Esophagus squamous epithelium (tissue), 5 donors: ENCODE measurements around the gene TFPT. TPM values are rescaled to one million over a fixed set of nuclear protein-coding genes. Genes with fewer than 3 reads are reported as not detected.
A peak's percentile ranks its signal among the peaks of the same experiment; 100 is the strongest.

Source experiments
- DNase-seq: peaks from one replicate; lab custom pipeline; 2025; lab: John Stamatoyannopoulos, UW
- H3K27ac ChIP-seq, 4 donors: fragments of 200-600 bp; sonication (generic); one replicate each; pipeline ENCODE4 v1.5.1; 2016 to 2019; ENCODE audit warnings: mild to moderate bottlenecking in 1 of 4
- H3K27me3 ChIP-seq, 4 donors: fragments of 200-600 bp; sonication (generic); 1 replicate in 3 of 4; 2 replicates in 1 of 4; pipeline versions ENCODE4 v1.5.1 to v1.6.0; 2017 to 2021; ENCODE audit warnings: antibody characterized with exemption in 1 of 4
- H3K36me3 ChIP-seq, 3 donors: fragments of 200-600 bp; sonication (generic); one replicate each; pipeline ENCODE4 v1.5.1; 2016 to 2019
- H3K4me1 ChIP-seq, 3 donors: fragments of 200-600 bp; sonication (generic); one replicate each; pipeline ENCODE4 v1.5.1; 2017 to 2019
- H3K4me3 ChIP-seq, 4 donors: fragments of 200-600 bp; sonication (generic); 1 replicate in 3 of 4; 2 replicates in 1 of 4; pipeline ENCODE4 v1.5.1; 2016 to 2019; ENCODE audit warnings: mild to moderate bottlenecking in 2 of 4, moderate library complexity in 1 of 4
- H3K9me3 ChIP-seq, 3 donors: fragments of 200-600 bp; sonication (generic); one replicate each; pipeline ENCODE4 v1.5.1; 2016 to 2019
- POLR2A ChIP-seq, 4 donors: fragments of 450-650 bp; IDR thresholded peaks; one replicate each; pipeline ENCODE4 v1.6.1; 2017; ENCODE audit warnings: antibody characterized with exemption in 4 of 4, mild to moderate bottlenecking in 4 of 4, moderate library complexity in 3 of 4
- WGBS, 2 donors: methylation state at CpG; one replicate each; pipeline ENCODE4 v1.1.5; 2018; 5-methylcytosine and 5-hydroxymethylcytosine counted together
- intact Hi-C: fragments of 100-400 bp; cut with DNase I; formaldehyde crosslinking; loops from one replicate; pipeline ENCODE4 v1.15.0; 2022
- total RNA-seq, 4 donors: library from RNA; depleted of rRNA; stranded (reverse); fragments of >200 nt; gene quantifications; one replicate each; pipeline ENCODE4 v1.1.0, GENCODE V29; 2016
- TF ChIP-seq, protein P1 (sequence below), 6 experiments: fragments of 450-650 bp in 4 of 6; fragments of 200-600 bp in 2 of 6; sonication (generic) in 2 of 6; IDR thresholded peaks; one replicate each; pipeline ENCODE4 v1.5.1; 2016 to 2019; ENCODE audit warnings: antibody characterized with exemption in 6 of 6, mild to moderate bottlenecking in 4 of 6, moderate library complexity in 4 of 6
- donor health status: DM: yes; HTN: yes; CAD: no.

TFPT gene
- total RNA-seq, 4 donors from 2014 or later: 6.1 to 9.0 (median 7.4) TPM

- TF ChIP-seq, protein P1, sequence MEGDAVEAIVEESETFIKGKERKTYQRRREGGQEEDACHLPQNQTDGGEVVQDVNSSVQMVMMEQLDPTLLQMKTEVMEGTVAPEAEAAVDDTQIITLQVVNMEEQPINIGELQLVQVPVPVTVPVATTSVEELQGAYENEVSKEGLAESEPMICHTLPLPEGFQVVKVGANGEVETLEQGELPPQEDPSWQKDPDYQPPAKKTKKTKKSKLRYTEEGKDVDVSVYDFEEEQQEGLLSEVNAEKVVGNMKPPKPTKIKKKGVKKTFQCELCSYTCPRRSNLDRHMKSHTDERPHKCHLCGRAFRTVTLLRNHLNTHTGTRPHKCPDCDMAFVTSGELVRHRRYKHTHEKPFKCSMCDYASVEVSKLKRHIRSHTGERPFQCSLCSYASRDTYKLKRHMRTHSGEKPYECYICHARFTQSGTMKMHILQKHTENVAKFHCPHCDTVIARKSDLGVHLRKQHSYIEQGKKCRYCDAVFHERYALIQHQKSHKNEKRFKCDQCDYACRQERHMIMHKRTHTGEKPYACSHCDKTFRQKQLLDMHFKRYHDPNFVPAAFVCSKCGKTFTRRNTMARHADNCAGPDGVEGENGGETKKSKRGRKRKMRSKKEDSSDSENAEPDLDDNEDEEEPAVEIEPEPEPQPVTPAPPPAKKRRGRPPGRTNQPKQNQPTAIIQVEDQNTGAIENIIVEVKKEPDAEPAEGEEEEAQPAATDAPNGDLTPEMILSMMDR (IDR thresholded peaks at IDR 0.05): no peak
- TF ChIP-seq POLR2A (IDR thresholded peaks at IDR 0.05): no peak
- peaks cover 0 to 9% (median 6%) of the 10 kb centered on the region in 3 donors for H3K36me3 ChIP-seq
- peak overlapping the region; percentile 3 to 65 (median 62) for H3K27ac ChIP-seq
- peak overlapping the region; percentile 13 to 59 (median 49) for H3K4me3 ChIP-seq
- peaks cover 0 to 23% (median 0%) of the 10 kb centered on the region in 4 donors for H3K27me3 ChIP-seq
- DNase-seq: peak; percentile 50
- H3K9me3 ChIP-seq: no peaks in the 10 kb centered on the region
- intact Hi-C loops: loop anchor here (10.0 kb wide), 1 partner anchor 72 kb away; no protein-coding TSS in a partner anchor
- peaks cover 41 to 63% (median 42%) of the 10 kb centered on the region in 3 donors for H3K4me1 ChIP-seq
- 0 to 1% methylated on average over 5 to 10 of the region's 35 CpGs for WGBS, 2 donors
Measured at GRCh38 chr19:54162241-54162805, 46.9 kb upstream of the TFPT start.

GRCh38 chr19:54160854-54161253 is 45.4 kb upstream of the TFPT start:
- no peak for DNase-seq
- peaks cover 41 to 78% (median 42%) of the 10 kb centered on the region in 3 donors for H3K4me1 ChIP-seq
- H3K36me3 ChIP-seq: peaks cover 10 to 24% (median 21%) of the 10 kb centered on the region in 3 donors
- 35 to 51% methylated on average over 11 to 12 of the region's 13 CpGs for WGBS, 2 donors
- intact Hi-C loops: loop anchor here (10.0 kb wide), 1 partner anchor 74 kb away; no protein-coding TSS in a partner anchor
- peak overlapping the region in 3 of 4 donors; percentile 47 to 82 (median 78) for H3K4me3 ChIP-seq
- peaks cover 0 to 15% (median 0%) of the 10 kb centered on the region in 4 donors for H3K27me3 ChIP-seq
- H3K9me3 ChIP-seq: no peaks in the 10 kb centered on the region
- TF ChIP-seq, protein P1 (IDR thresholded peaks at IDR 0.05): no peak
- H3K27ac ChIP-seq: peak overlapping the region; percentile 80 to 98 (median 92)

DNA sequence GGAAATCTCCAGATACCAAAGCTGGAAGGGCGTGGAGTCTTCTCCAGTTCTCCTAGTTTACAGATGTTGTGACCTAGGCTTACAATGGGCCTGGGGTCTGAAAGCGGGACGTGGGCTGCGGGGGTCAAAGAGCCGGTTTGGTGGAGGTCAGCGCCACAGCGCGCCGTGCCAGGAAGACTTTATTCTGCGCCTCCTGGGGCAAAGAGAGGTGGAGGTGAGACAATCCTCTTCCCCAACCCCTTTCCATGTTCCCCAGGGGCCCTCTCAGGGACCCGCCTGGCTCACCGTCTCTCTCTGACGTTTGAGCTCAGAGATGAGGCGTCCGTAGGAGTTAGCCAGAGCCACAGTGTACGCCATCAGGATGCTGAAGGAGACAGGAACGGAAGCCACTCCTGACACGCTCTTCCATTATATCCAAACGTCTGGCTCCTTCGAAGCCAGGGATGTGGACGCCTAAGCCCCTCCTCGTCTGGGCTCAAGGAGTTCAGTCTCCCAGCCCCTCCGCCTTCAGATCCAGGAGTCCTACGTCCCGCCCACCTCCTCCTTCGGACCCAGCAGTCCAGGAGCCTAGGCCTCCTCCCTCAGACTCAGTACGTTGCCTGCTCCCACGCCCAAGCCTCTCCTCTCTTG is 44.8 kb upstream of the TFPT start:
- no peaks in the 10 kb centered on the region for H3K9me3 ChIP-seq
- H3K4me1 ChIP-seq: peaks cover 40 to 78% (median 42%) of the 10 kb centered on the region in 3 donors
- H3K27ac ChIP-seq: peak overlapping the region; percentile 80 to 98 (median 92)
- peak in 2 of 4 donors; percentile 38 to 44 for TF ChIP-seq POLR2A (IDR thresholded peaks at IDR 0.05)
- TF ChIP-seq, protein P1 (IDR thresholded peaks at IDR 0.05): no peak
- peaks cover 0 to 11% (median 0%) of the 10 kb centered on the region in 4 donors for H3K27me3 ChIP-seq
- WGBS, 2 donors: 0 to 2% methylated on average over 15 to 21 of the region's 28 CpGs
- intact Hi-C loops: loop anchor here (10.0 kb wide), 1 partner anchor 75 kb away; no protein-coding TSS in a partner anchor
- no peak for DNase-seq
- H3K4me3 ChIP-seq: peak overlapping the region; percentile 32 to 82 (median 62)
- peaks cover 15 to 29% (median 26%) of the 10 kb centered on the region in 3 donors for H3K36me3 ChIP-seq

DNA sequence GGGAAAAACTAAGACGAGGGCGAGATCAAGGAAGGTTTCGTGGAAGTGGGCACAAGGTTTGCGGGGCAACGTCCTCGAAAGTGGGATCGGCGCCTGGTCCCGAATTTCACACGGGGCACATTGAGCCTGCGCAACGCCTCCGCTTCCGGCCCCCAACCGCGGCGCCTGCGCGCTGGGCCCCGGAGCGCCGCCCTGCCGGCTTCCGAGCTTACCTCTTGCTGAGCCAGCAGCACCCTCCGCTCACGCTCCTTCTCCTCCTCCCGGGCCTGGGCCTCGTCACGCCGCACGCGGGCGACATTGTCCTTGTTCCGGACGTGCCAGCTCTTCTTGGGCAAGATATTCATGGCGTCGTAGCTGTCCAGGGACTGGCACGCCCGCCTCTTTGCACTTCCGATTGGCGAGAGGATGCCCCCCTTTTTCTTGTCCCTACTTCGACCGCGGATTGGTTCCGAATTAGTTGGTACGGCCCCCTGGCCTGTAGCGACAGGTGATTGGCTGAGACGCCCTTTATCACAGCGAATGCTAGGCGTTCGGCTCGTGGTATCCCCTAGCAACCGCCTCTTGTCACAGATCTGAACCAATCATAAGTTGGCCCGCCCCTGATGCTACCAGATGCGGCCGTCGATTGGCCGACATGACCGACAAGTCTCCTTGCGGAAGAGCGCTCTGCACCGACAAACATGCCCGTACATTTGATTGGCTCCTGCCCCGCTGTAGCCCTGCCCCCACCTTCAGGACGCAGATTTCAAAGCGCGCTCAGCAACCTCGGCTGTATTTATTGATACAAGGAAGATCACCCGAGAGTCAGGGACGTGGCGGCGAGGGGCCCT is 44.1 kb upstream of the TFPT start, which contains the start of gene LENG1:
LENG1 (minus strand) TSS at position 370 of the 830 bp plus-strand sequence; CDS start at position 344, 26 bp downstream.
- 0 to 1% methylated on average over 54 to 57 of the region's 72 CpGs for WGBS, 2 donors
- H3K4me3 ChIP-seq: peak within 1 kb of the TSS; percentile 56 to 82 (median 74)
- intact Hi-C loops: loop anchor here (10.0 kb wide), 1 partner anchor 75 kb away; no protein-coding TSS in a partner anchor

More for the DNA sequence above, 44.1 kb upstream of the TFPT start, which contains the start of gene LENG1:
- H3K36me3 ChIP-seq: peaks cover 22 to 37% (median 34%) of the 10 kb centered on the region in 3 donors
- peaks cover 34 to 72% (median 40%) of the 10 kb centered on the region in 3 donors for H3K4me1 ChIP-seq
- peaks cover 0 to 5% (median 0%) of the 10 kb centered on the region in 4 donors for H3K27me3 ChIP-seq
- DNase-seq: peak; percentile 100
- TF ChIP-seq, protein P1 (IDR thresholded peaks at IDR 0.05): peak in 4 of 6 experiments; percentile 27 to 62 (median 32)
- TF ChIP-seq POLR2A (IDR thresholded peaks at IDR 0.05): peak in 3 of 4 donors; percentile 48 to 58 (median 54)
- peak within 1 kb of the TSS; percentile 88 to 98 (median 98) for H3K27ac ChIP-seq
- H3K9me3 ChIP-seq: no peaks in the 10 kb centered on the region
